Measurements from ENCODE around the gene ATP2B2. TPM values are rescaled to one million over a fixed set of nuclear protein-coding genes. Genes with fewer than 3 reads are reported as not detected.

Gene ATP2B2
- total and polyA plus RNA-seq, 2 donors, result 0.13 to 0.53 TPM

DNA sequence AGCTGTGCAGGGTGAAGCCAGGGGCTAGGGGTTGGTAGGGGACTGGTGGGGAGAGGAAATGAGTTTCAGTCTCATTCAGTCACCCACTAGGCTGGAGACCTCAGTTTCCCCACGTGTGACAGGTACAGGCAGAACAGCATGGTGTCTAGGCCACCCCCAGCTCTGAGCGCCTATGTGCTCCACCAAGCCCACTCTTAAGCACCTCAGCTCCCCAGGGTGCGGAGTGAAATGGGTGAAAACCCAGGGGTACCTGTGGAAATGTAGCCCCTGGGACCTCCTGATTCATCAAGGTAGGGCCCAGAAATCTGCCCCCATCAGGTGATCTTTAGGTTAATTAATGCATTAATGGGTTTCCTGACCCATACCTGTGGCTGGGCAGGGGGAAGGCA lies 3.7 kb downstream of the ATP2B2 start:
- WGBS, result 71% methylated on average over 3 of the region's 3 CpGs
- H3K4me1 ChIP-seq (ENCODE audit: insufficient read depth), result no peaks in the 10 kb centered on the region
- H3K36me3 ChIP-seq (ENCODE audit: insufficient read depth), result no peaks in the 10 kb centered on the region
- H3K4me3 ChIP-seq (ENCODE audit: low read depth, low read length), result no peak overlapping the region
- DNase-seq (ENCODE audit: extremely low spot score), result no peak
- no peak overlapping the region for H3K27ac ChIP-seq (ENCODE audit: low read depth)

DNA sequence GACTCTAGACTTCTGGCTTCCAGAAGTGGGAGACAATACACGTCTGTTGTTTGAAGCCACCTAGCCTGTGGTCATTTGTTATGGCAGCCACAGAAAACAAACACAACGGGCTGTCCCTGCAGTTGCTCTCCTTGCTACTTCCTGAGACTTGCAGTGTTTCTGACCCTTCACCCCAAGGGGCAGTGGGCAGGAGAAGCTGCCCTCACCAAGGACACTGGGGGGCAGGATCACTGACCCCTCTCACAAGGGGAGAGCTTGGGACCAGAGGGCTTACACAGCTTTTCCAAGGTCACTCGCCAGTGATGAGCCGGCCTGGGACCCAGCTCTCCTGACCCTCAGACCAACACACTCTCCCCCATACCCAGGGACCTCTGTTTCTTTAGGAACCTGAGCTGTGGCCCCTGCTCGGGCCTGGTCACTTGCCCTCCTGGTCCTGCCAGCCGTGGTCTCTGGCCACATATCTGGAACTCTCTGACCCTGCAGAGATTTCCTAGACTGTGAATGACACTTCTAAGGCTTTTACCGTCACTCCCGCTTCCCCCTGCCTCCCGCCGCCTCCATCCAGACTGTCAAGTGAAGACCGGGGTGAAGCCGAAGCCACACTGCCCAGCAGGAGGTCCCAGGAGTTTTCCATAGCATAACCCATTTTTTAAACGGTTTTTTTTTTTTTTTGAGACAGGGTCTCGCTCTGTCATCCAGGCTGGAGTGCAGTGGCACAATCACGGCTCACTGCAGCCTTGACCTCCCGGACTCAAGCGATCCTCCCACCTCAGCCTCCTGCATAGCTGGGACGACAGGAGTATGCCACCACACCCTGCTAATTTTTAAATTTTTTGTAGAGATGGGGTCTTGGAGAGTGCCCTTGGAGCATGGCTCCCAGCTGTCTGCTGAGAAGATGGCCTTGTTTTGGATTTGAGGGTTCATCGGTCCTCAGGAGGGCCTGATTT lies 4.4 kb downstream of the ATP2B2 start:
- H3K4me1 ChIP-seq (ENCODE audit: insufficient read depth), result no peaks in the 10 kb centered on the region
- H3K27ac ChIP-seq (ENCODE audit: low read depth), result no peak overlapping the region
- no peak overlapping the region for H3K4me3 ChIP-seq (ENCODE audit: low read depth, low read length)
- WGBS, result 63% methylated on average over 19 of the region's 19 CpGs
- H3K36me3 ChIP-seq (ENCODE audit: insufficient read depth), result no peaks in the 10 kb centered on the region
- no peak for DNase-seq (ENCODE audit: extremely low spot score)

DNA sequence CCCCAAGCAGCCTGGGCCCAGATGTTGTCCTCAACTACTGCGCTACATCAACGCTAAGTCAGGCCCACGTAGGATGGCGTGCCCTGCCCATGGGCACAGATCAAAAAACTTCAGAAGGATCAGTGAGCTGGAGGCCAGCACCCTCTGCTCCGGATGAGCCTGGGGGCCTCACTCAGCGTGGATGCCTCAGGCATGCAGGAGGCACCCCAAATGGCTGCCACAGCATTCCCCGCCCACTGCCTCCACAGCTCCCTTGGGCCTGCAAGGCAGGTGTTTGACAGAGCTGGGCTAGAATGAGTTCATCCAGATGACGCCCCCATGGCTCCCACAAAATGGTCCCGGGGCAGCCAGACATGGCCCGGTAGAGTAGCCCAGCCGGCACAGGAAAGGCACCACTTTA lies 7.1 kb downstream of the ATP2B2 start:
- Histone ChIP-seq H3K4me1 (ENCODE audit: insufficient read depth) (no peaks in the 10 kb centered on the region), H3K27ac (ENCODE audit: low read depth) (no peak overlapping the region), H3K4me3 (ENCODE audit: low read depth, low read length) (no peak overlapping the region), H3K36me3 (ENCODE audit: insufficient read depth) (no peaks in the 10 kb centered on the region)
- no peak for DNase-seq (ENCODE audit: extremely low spot score)
- WGBS, result 82% methylated on average over 11 of the region's 11 CpGs

DNA sequence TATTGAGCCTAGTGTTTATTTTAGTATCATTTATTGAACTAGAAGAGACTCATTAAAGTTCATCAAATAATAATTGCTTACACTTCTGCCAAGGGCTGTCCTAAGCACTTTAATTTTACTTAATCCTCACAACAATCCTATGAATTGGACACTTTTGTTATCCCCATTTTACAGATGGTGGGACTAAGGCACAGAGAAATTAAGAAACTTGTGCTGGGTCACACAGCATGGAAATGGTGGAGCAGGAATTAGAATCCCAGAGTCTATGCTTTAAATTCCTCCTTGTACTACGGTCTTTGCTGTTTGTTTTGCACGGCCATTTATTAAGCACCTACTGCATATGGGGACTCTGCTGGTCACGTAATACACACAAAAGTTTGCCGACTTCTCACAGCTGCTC lies 7.9 kb downstream of the ATP2B2 start:
- Histone ChIP-seq H3K36me3 (ENCODE audit: insufficient read depth) (no peaks in the 10 kb centered on the region), H3K4me3 (ENCODE audit: low read depth, low read length) (no peak overlapping the region), H3K27ac (ENCODE audit: low read depth) (no peak overlapping the region), H3K4me1 (ENCODE audit: insufficient read depth) (no peaks in the 10 kb centered on the region)
- 90% methylated on average over 4 of the region's 4 CpGs for WGBS
- no peak for DNase-seq (ENCODE audit: extremely low spot score)

DNA sequence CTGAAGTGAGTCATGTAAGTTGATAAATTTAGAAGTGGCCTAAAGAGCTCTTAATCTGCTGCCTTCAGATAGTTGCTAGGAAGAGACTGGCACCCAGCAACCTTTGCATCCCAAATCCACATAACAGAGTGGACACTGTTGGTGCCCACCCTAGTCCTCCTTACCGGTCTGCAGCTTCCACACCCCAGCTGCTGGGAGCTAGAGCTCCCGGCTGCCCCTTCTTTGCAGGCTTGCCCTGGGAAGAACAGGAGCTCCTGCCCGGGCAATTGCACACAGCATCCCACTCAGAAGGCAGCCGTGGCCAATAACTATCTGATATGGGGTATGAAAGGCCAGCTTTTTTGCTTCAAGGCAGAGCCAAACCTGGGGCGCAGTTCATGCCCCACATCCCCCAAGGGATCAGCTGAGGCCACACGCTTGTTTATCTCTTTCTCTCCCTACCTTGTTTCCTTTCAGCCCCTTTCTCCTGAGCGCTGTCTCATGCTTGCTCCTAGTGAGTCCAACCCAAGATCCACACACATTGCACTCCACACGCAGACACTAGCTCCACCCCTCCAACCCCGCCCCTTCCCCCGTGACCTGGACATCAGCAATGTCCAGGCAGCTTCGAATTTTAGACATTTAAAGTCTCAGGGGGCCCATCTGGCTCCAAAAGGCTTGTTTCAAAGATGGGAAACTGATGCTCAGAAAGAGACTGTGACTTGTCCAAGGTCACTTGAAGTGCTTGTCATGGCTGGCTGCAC lies 9.1 kb downstream of the ATP2B2 start:
- 57% methylated on average over 11 of the region's 11 CpGs for WGBS

DNA sequence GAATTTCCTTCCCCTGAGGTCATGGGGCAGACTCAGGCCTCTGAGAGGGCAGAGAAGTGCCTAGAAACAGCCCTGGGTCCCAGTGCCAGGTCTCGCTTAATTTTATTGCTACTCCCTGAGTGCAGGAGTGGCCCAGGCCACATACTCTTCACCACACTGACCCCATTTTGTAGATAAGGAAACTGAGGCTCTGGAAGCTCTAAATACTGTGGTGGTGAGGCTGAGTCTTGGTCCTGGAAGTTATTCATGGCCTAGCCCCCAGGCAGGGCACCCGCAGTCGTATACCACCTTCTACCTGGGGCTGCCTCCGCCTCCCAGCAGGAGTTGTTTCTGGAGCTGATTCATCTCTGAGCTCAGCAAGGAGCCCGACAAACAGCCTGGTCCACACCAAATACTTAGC lies 9.8 kb downstream of the ATP2B2 start:
- Histone ChIP-seq H3K36me3 (ENCODE audit: insufficient read depth) (no peaks in the 10 kb centered on the region), H3K4me1 (ENCODE audit: insufficient read depth) (no peaks in the 10 kb centered on the region), H3K27ac (ENCODE audit: low read depth) (no peak overlapping the region), H3K4me3 (ENCODE audit: low read depth, low read length) (no peak overlapping the region)
- no peak for DNase-seq (ENCODE audit: extremely low spot score)
- 87% methylated on average over 5 of the region's 5 CpGs for WGBS

More for the DNA sequence above, 9.1 kb downstream of the ATP2B2 start:
- no peak for DNase-seq (ENCODE audit: extremely low spot score)
- no peak overlapping the region for H3K27ac ChIP-seq (ENCODE audit: low read depth)
- no peak overlapping the region for H3K4me3 ChIP-seq (ENCODE audit: low read depth, low read length)
- H3K4me1 ChIP-seq (ENCODE audit: insufficient read depth), result no peaks in the 10 kb centered on the region
- H3K36me3 ChIP-seq (ENCODE audit: insufficient read depth), result no peaks in the 10 kb centered on the region

DNA sequence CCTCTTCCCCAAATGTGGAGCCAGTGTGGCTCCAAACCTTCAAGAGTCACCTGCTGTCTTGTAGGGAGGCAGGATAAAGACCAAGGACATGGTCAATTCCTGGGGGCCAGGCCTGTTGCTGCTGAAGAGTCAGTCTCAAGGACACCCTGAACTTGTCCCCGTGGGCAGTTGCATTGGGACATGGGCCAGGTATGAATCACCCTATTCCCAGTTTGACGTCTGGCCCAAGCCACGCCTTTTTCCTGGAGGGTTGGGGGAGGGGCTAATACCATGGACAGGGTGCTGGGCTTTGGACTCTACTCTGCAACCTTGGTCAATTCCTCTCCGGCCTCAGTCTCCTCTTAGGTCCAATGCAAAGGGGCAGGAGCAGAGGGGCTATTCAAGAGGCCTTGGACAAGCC lies 10.4 kb downstream of the ATP2B2 start:
- no peaks in the 10 kb centered on the region for H3K36me3 ChIP-seq (ENCODE audit: insufficient read depth)
- 24% methylated on average over 4 of the region's 4 CpGs for WGBS
- no peaks in the 10 kb centered on the region for H3K4me1 ChIP-seq (ENCODE audit: insufficient read depth)
- no peak for DNase-seq (ENCODE audit: extremely low spot score)
- H3K4me3 ChIP-seq (ENCODE audit: low read depth, low read length), result no peak overlapping the region
- H3K27ac ChIP-seq (ENCODE audit: low read depth), result no peak overlapping the region

DNA sequence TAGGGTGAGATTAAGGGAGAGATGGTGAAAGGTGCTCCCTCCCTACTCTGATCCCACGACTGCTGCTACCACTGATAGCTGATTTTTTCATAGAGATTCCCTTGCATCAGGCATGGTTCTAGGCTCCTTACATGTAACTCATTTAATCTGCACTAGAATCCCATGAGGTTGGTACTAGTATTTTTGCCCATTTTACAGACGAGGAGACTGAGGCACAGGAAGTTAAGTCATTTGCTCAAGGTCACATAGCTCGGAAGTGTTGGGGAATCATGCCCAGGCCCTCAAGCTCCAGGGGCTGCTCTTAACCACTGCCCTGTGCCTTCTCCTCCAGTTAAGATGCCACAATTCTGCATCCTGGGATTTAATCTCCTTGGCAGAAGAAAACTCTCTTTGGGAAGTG lies 11.2 kb downstream of the ATP2B2 start:
- no peak for DNase-seq (ENCODE audit: extremely low spot score)
- 56% methylated on average over 3 of the region's 3 CpGs for whole genome bisulfite sequencing
- H3K36me3 ChIP-seq (ENCODE audit: insufficient read depth), result no peaks in the 10 kb centered on the region
- no peak overlapping the region for H3K27ac ChIP-seq (ENCODE audit: low read depth)
- no peak overlapping the region for H3K4me3 ChIP-seq (ENCODE audit: low read depth, low read length)
- H3K4me1 ChIP-seq (ENCODE audit: insufficient read depth), result no peaks in the 10 kb centered on the region

DNA sequence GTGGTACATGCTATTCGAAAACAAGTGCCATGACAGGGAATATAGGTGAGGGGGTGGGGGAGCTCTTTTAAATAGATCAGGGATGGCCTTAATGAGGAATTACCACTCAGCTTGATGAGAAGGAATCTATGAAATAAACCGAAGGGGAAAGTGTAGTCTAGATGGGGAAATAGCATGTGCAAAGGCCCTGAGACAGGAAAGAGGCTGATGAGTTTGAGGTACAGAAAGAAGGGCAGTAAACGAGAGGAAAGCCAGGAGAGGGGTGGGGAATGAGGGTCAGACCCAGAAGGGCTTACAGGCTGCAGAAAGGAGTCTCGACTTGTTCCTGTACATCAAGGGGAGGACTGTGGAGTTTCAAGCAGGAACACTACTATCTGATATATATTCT lies 12.2 kb downstream of the ATP2B2 start:
- Histone ChIP-seq H3K4me3 (ENCODE audit: low read depth, low read length) (no peak overlapping the region), H3K36me3 (ENCODE audit: insufficient read depth) (no peaks in the 10 kb centered on the region), H3K4me1 (ENCODE audit: insufficient read depth) (no peaks in the 10 kb centered on the region), H3K27ac (ENCODE audit: low read depth) (no peak overlapping the region)
- no peak for DNase-seq (ENCODE audit: extremely low spot score)
- WGBS, result 71% methylated on average over 4 of the region's 4 CpGs

DNA sequence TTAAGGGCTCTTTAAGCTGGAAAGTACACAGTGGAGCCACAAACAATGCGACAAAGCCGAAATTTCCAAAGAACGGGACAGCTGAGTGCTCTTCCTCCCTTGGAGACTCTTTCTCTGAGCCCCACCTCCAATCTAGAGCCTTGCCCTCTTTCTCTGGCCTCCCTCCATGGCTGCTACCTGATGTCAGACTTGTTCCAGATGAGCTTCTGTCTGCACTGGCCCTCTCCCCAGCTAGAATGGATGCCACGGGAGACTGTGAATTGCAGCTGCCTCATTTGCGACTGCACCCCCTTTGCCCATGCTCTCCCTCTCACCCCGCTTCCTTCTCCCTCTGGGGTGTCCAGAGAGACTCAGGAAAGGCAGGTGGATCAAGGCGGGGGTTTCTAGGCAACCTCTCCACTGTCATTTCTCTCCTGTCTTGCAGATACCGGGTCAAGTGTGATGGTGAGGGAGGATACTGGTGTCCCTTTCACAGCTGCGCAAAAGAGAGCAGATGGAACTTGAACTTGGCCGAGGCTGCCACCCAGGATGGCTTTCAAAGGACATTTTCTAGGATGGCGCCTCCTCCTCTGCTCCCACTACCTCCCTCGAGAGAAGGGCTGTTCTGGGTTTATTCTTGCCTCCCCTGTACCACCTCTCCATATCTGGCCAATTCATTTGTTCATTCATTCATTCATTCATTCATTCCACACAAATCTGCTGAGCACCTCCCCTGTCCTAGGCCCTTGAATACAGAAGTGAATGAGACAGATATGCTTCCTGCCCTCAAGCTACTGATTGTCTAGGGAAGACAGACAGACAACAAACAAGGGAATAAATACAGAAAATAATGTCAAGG lies 12.8 kb downstream of the ATP2B2 start:
- H3K36me3 ChIP-seq (ENCODE audit: insufficient read depth), result no peaks in the 10 kb centered on the region
- H3K4me1 ChIP-seq (ENCODE audit: insufficient read depth), result no peaks in the 10 kb centered on the region
- no peak for DNase-seq (ENCODE audit: extremely low spot score)
- no peak overlapping the region for H3K4me3 ChIP-seq (ENCODE audit: low read depth, low read length)
- 78% methylated on average over 12 of the region's 12 CpGs for WGBS
- no peak overlapping the region for H3K27ac ChIP-seq (ENCODE audit: low read depth)

DNA sequence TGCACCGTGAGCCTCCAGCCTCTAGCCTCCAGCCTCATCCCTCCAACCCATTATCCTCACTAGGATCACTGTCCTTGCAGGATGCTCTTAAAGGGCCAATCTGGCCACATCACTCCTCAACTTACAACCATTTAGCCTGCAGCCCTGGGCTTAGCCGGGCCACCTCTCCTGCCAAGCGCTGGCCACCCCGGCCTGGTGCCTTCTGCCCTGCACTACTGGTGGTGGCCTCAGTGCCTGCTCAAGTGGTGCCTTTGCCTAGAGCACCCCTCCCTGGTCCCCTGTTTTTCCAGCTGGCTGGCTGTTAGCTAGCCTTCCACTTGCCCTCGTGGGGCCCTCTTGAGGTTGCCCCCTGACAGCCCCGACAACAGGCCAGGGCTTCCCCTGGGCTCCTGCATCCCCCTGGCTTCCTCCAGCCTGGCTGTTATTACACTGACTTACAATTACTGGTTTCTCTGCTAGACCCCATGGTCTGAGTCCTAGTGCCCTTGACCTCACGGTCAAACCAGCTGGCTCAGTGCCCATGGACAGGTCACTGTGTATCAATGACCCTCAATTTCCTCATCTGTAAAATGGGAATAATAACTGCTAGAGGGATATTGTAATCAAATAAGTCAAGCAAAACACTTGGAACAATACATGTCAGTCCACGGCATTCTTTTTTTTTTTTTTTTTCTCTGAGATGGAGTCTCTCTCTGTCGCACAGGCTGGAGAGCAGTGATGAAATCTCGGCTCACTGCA lies 15.5 kb downstream of the ATP2B2 start:
- H3K36me3 ChIP-seq (ENCODE audit: insufficient read depth), result no peaks in the 10 kb centered on the region
- no peak for DNase-seq (ENCODE audit: extremely low spot score)
- no peak overlapping the region for H3K27ac ChIP-seq (ENCODE audit: low read depth)
- H3K4me3 ChIP-seq (ENCODE audit: low read depth, low read length), result no peak overlapping the region
- no peaks in the 10 kb centered on the region for H3K4me1 ChIP-seq (ENCODE audit: insufficient read depth)
- WGBS, result 88% methylated on average over 10 of the region's 10 CpGs

DNA sequence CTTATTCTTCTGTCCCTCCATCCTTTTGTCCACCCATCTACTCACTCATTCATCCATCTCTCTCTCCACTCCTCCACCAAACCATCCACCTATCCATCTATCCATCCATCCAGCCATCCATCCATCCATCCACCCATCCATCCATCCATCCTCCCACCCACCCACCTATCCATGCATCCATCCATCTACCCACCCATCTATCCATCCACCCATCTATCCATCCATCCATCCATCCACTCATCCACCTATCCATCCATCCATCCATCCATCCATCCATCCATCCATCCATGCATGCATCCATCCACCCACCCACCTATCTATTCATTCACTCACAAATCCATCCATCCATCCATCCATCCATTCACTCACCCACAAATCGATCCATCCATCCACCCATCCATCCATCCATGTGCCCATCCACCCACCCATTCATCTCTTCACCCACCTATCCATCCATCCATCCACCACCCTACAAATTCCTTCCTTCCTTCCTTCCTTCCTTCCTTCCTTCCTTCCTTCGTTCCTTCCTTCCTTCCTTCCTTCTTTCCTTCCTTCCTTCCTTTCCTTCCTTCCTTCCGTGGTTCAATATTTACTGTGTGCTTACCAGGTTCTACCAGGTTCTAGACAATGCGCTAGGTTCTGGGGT lies 17.3 kb downstream of the ATP2B2 start:
- no peak for DNase-seq (ENCODE audit: extremely low spot score)
- 59% methylated on average over 4 of the region's 4 CpGs for WGBS
- H3K27ac ChIP-seq (ENCODE audit: low read depth), result no peak overlapping the region
- H3K4me1 ChIP-seq (ENCODE audit: insufficient read depth), result no peaks in the 10 kb centered on the region
- no peak overlapping the region for H3K4me3 ChIP-seq (ENCODE audit: low read depth, low read length)
- H3K36me3 ChIP-seq (ENCODE audit: insufficient read depth), result no peaks in the 10 kb centered on the region
